C4-2B (cell line): ENCODE results near the gene NDUFA12.

Experiments
- ZFX ChIP-seq: fragments of 450-650 bp; IDR thresholded peaks from 2 replicates; pipeline ENCODE4 v1.6.1; 2017
- TF ChIP-seq, protein P1 (sequence below): fragments of 450-650 bp; conservative IDR thresholded peaks from 2 replicates; pipeline ENCODE4 v1.5.1; 2017; ENCODE audit warnings: mild to moderate bottlenecking

DNA sequence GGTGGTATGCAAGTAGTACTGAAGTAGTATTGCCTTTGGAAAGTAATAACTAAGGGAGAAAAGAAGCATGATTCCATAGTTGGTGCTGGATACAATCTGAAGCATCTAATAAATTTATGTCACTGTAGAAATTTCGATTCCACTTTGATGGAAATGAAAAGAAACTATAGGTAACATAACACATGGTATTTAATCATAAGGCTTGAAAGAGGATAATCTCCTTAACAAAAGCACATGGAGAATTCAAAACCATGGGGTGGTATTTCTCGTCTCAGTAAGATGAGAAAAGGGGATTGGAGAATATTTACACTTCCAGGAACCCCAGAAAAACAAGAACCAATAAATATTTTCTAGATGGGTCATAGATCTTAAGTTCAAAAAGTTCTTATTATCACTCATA, 72.7 kb downstream of the NDUFA12 start:
- TF ChIP-seq, protein P1, sequence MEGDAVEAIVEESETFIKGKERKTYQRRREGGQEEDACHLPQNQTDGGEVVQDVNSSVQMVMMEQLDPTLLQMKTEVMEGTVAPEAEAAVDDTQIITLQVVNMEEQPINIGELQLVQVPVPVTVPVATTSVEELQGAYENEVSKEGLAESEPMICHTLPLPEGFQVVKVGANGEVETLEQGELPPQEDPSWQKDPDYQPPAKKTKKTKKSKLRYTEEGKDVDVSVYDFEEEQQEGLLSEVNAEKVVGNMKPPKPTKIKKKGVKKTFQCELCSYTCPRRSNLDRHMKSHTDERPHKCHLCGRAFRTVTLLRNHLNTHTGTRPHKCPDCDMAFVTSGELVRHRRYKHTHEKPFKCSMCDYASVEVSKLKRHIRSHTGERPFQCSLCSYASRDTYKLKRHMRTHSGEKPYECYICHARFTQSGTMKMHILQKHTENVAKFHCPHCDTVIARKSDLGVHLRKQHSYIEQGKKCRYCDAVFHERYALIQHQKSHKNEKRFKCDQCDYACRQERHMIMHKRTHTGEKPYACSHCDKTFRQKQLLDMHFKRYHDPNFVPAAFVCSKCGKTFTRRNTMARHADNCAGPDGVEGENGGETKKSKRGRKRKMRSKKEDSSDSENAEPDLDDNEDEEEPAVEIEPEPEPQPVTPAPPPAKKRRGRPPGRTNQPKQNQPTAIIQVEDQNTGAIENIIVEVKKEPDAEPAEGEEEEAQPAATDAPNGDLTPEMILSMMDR = no peak
- no peak for TF ChIP-seq ZFX
